PFSK-1 (cell line): Measurements from ENCODE around the gene AKAP7.

Experiments used
- FOXP2 ChIP-seq: optimal IDR thresholded peaks from 2 replicates; pipeline ENCODE3; 2011; ENCODE audit warnings: borderline replicate concordance, control low read depth, inconsistent platforms; ENCODE audit not compliant: insufficient read depth; ENCODE audit errors: extremely low read length, extremely low read depth
- POLR2AphosphoS5 ChIP-seq: IDR thresholded peaks from 2 replicates; pipeline ENCODE4 v1.6.1; 2012; ENCODE audit warnings: low read depth, mild to moderate bottlenecking, control low read depth, low read length, moderate library complexity
- REST ChIP-seq, 2 experiments: IDR thresholded peaks; 2 replicates each; pipeline versions ENCODE4 v1.6.1 to v1.8.0; 2011 to 2012; ENCODE audit warnings: low read depth in 2 of 2, low read length in 2 of 2, control low read depth in 1 of 2, inconsistent platforms in 1 of 2, mild to moderate bottlenecking in 1 of 2, moderate library complexity in 1 of 2; ENCODE audit not compliant: insufficient read depth in 1 of 2
- TAF1 ChIP-seq: IDR thresholded peaks from 2 replicates; pipeline ENCODE4 v1.6.1; 2012; ENCODE audit warnings: low read length, control low read depth, borderline replicate concordance; ENCODE audit not compliant: insufficient read depth

GRCh38 chr6:131122516-131122915 is 12.8 kb upstream of the AKAP7 start:
- TF ChIP-seq POLR2AphosphoS5 (no peak), FOXP2 (no peak), TAF1 (no peak), REST (IDR thresholded peaks at IDR 0.05; ENCODE audit: insufficient read depth in 1 of 2, low read depth in 2 of 2, low read length in 2 of 2) (no peak)
